LNCAP (cell line): ENCODE measurements around the gene CNOT1.

Source experiments
- TF ChIP-seq, protein P1 (sequence below): fragments of 450-650 bp; IDR thresholded peaks from 2 replicates; pipeline ENCODE4 v1.5.1; 2017; ENCODE audit warnings: mild to moderate bottlenecking

Gene CNOT1

DNA sequence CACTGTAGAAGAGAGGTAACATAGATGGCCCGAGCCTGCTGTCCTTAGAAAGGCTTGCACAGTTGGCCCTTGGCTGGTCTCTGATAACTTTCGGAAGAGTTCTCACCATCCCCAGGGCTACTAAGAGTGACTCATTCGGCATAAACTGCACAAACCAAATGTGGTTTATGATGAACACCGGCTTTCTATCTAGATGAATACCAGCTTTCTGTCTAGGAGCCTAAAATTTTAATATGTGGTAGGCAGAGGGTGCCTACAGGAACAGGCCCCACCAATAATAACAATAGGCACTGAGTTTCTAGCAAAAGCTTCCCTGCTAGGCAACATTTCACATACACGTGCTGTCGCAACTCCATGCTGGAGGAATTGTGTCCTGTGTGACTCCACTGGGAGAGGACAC lies 15.4 kb downstream of the CNOT1 start:
- TF ChIP-seq, protein P1, sequence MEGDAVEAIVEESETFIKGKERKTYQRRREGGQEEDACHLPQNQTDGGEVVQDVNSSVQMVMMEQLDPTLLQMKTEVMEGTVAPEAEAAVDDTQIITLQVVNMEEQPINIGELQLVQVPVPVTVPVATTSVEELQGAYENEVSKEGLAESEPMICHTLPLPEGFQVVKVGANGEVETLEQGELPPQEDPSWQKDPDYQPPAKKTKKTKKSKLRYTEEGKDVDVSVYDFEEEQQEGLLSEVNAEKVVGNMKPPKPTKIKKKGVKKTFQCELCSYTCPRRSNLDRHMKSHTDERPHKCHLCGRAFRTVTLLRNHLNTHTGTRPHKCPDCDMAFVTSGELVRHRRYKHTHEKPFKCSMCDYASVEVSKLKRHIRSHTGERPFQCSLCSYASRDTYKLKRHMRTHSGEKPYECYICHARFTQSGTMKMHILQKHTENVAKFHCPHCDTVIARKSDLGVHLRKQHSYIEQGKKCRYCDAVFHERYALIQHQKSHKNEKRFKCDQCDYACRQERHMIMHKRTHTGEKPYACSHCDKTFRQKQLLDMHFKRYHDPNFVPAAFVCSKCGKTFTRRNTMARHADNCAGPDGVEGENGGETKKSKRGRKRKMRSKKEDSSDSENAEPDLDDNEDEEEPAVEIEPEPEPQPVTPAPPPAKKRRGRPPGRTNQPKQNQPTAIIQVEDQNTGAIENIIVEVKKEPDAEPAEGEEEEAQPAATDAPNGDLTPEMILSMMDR: no peak

DNA sequence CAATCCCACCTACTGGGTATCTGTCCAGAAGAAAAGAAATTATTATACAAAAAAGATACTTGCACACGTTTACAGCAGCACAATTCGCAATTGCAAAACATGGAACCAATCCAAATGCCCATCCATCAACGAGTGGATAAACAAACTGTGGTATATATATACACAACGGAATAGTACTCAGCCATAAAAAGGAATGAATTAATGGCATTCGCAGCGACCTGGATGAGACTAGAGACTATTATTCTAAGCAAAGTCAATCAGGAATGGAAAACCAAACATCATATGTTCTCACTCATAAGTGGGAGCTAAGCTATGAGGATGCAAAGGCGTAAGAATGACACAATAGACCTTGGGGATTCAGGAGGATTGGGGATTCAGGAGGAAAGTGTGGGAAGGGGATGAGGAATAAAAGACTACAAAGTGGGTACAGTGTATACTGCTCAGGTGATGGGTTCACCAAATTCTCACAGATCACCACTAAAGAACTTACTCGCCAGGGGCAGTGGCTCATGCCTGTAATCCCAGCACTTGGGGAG lies 21.0 kb downstream of the CNOT1 start:
- TF ChIP-seq, protein P1: no peak

DNA sequence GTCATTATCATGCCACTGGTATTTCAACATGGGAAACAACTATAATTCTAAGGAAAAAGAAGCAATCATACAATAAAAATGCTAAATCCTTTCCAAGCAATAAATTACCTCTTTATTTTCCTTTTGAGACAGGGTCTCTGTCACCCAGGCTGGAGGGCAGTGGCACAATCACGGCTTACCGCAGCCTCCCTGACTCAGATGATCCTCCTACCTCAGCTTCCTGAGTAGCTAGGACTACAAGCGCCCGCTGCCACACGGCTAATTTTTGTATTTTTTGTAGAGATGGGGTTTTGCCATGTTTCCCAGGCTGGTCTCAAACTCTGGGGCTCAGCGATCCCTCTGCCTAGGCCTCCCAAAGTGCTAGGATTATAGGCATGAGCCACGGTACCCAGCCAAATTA lies 24.1 kb downstream of the CNOT1 start:
- TF ChIP-seq, protein P1: no peak

DNA sequence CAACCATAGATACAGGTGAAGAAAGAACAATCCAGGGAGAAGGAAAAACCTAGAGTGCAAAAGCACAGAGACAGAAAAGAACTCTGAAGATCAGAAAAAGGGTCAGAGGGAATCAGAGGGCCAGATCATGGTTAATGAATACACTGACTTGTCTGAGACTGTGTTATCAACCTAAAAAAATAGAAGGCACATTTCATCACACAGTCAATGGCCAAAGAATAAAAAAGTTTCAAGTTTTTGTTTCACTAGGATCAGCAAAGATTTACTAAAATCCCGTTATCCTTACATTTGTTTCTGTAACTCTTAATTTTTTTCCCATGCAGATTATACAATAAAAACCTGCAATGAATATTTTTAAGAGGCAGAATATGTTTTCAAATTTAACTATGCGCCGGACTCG lies 38.5 kb downstream of the CNOT1 start:
- TF ChIP-seq, protein P1: no peak

DNA sequence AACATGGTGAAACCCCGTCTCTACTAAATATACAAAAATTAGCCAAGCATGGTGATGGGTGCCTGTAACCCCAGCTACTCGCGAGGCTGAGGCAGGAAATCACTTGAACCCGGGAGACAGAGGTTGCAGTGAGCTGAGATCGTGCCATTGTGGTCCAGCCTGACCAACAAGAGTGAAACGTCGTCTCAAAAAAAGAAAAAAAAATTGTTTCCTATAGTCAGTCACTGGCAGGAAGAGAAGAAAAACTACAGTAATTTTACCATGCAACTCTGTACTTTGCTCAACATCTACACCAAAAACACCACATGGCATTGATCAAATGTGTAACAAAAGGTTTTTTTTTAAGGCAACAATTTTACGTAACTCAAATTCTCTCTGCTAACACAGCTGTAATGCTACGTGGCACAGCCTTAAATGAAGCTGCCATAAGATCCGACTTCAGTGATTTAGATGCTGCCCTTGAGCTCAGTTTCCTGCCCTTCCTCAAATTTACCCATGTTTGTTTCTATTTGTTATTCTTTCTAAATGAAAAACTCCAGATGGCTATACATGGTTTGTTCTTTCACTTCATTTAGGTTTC lies 40.2 kb downstream of the CNOT1 start:
- TF ChIP-seq, protein P1: no peak

DNA sequence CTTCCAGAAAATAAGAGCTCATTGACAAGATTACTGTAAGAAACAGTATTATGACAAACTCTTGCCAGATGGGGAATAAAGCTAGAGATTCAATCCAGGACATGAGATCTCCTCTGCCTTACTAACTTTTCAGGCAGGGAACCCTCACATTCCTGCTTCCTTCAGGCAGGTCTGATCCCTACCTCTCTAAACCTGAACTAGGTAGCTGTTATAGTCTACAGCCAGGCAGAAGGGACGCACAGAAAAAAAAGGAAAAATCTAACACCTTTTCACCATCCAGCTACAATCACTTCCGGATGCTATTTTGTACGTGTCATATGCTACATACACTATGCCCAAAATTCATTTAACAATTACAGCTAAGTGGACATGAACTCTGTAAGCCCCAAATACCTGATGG lies 41.2 kb downstream of the CNOT1 start:
- TF ChIP-seq, protein P1: no peak

DNA sequence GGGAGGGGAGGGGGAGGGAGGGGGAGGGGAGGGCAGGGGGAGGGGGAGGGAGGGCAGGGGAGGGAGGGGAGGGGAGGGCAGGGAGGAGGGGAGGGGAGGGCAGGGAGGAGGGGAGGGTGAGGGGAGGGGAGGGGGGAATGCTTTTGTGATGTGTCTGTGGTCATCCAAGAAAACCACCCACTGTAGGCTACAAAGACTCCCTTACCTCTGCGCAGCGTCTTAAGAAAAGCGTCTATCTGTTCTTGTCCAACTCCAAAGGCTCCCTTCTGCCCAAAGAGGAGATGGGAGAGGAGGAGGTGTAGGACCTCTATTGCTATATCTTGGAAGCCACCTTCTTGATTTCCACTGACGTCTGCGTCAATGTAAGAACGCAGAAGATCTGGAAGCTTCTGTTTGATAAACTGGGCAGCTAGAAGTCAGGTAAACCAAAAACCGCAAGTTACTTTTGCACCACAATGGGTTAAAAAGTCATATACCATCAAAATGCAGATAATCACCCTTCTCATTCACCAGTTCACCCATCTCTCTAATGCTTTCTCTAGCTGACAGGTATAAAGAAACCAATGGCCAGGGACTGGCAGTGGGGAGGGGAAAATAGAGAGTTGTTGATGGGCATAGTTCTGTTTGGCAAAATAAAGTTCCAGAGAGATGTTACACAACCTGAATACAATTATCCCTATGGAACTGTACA lies 43.1 kb downstream of the CNOT1 start:
- TF ChIP-seq, protein P1: no peak
